KBM-7 (cell line): ENCODE data around the gene ZNF77.
"Not testable (repeated sequence)": the region's sequence is repeated elsewhere in the genome, so short reads cannot be mapped to it uniquely, and the experiment has no call there.

ENCODE experiments used
- DNase-seq: peaks from one replicate; pipeline ENCODE4 v3.0.0-alpha.2; 2015
- in situ Hi-C: fragments of 300-500 bp; cut with MboI; formaldehyde crosslinking; loops from 2 replicates; pipeline ENCODE4 v1.14.3; 2020; ENCODE audit warnings: low sequenced_read_pairs, low pct_unique_long_range_greater_than_20kb, mixed read lengths

Gene ZNF77

DNA sequence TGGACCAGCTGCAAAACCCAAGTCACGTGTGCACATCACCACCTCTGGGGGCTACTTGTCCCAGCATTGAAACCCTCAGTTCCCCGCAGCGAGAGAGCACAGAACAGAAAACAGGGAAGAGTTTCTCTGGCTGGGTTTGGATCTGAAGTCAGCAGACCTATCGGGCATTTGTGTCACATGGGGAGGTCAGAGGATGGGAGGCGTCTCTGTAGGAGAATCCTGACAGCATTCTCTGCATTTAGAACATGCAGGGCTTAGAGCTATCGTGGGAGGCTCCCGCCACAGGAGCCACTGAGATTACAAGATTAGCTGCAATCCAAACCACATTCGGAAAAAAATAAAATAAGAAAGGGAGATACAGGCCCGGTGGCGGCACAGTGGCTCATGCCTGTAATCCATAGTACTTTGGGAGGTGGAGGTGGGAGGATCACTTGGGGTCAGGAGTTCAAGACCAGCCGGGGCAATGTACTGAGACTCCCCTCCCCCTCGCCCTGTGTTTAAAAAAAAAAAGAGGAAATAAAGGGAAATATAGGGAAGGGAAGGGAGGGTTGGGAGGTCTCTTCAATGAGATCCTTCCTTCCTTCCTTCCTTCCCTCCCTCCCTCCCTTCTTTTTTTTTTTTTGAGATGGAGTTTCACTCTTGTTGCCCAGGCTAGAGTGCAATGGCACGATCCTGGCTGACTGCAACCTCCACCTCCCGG lies 29.7 kb upstream of the ZNF77 start:
- peak; percentile 96 for DNase-seq
- in situ Hi-C loops: no loop called here

GRCh38 chr19:2973229-2973628 lies 28.5 kb upstream of the ZNF77 start:
- in situ Hi-C loops: no loop called here
- no peak for DNase-seq

DNA sequence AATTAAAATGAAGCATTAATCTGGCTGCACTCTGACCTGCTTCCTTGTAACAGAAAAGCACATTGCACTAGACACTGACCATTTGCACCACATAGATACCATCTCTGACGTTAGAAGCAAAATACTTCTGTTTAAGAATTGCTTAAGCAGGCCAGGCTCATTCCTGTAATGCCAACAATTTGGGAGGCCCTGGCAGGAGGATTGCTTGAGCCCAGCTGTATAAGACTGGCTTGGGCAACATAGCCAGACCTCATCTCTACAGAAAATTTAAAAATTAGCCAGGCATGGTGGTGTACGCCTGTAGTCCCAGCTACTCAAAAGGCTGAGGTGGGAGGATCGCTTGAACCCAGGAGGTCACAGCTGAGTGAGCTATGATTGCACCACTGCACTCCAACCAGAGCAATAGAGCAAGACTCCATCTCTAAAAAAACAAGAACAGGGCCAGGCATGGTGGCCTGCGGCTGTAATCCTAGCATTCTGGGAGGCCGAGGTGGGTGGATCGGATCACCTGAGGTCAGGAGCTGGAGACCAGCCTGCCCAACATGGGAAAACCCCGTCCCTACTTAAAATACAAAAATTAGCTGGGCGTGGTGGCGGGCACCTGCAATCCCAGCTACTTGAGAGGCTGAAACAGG lies 25.5 kb upstream of the ZNF77 start:
- in situ Hi-C loops: no loop called here
- no peak for DNase-seq

DNA sequence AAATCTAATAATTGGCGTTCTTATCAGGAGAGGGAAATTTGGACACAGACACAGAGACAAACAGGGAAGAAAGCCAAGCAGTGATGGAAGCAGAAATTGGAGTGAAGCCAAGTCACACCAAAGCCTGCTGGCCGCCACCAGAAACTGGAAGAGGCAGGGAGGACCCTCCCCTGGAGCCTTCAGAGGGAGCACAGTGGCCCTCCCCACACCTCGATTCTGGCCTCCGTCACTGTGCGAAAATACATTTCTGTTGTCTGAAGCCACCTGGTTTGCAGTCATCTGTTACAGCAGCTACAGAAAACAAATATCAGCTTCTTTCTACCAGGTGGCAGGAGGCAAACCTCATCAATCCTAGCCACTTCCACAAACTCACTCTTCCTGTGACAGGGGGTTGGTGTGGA lies 24.3 kb upstream of the ZNF77 start:
- DNase-seq: peak; percentile 36
- in situ Hi-C loops: no loop called here

- in situ Hi-C loops: no loop called here
- no peak for DNase-seq
These were observed 23.2 kb upstream of the ZNF77 start for GRCh38 chr19:2967972-2968371.

DNA sequence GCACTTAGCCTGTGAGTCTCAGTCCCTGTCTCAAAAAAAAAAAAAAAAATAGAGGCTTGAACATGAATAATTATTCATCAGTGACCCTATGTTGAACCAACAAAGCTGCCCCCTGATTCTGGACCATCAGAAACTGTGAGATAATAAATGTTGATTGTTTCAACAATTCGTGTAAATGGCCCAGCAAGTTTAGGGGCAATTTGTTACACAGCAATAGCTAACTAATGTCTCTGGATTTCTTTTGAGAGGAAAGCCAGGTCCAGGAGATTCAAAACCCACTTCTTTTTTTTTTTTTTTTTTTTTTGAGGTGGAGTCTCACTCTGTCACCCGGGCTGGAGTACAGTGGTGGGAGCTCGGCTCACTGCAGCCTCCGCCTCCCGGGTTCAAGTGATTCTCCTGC lies 20.1 kb upstream of the ZNF77 start:
- no peak for DNase-seq
- in situ Hi-C loops: no loop called here

DNA sequence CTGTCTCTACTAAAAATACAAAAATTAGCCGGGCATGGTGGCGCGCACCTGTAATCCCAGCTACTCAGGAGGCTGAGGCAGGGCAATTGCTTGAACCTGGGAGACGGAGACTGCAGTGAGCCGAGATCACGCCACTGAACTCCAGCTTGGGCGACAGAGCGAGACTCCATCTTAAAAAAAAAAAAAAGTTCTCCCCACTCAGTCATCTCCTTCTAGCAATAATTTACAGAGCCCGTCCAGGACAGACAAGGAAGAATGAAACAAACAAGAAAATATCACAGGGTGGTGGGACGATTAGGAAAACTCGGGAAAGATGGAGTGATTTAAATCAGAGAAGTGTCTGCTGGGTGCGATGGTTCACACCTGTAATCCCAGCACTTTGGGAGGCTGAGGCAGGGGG lies 18.9 kb upstream of the ZNF77 start:
- DNase-seq, in situ Hi-C loops: not testable (repeated sequence)

DNA sequence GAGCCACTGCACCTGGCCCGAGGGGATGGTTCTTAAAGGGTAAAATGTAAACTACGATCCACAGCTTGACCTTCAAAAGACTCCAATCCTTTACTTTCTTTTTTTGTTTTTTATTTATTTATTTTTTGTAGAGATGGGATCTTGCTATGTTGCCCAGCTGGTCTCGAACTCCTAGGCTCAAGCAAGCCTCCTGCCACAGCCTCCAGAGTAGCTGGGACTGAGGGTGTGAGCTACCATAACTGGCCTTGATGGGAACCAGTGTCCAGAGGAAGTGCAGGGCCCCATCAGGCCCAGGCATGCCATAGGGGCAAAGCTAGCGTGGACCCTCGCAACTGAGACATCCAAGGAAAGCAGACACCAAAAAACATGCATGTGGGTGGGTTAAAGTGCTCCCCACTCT lies 18.4 kb upstream of the ZNF77 start:
- in situ Hi-C loops: no loop called here

DNA sequence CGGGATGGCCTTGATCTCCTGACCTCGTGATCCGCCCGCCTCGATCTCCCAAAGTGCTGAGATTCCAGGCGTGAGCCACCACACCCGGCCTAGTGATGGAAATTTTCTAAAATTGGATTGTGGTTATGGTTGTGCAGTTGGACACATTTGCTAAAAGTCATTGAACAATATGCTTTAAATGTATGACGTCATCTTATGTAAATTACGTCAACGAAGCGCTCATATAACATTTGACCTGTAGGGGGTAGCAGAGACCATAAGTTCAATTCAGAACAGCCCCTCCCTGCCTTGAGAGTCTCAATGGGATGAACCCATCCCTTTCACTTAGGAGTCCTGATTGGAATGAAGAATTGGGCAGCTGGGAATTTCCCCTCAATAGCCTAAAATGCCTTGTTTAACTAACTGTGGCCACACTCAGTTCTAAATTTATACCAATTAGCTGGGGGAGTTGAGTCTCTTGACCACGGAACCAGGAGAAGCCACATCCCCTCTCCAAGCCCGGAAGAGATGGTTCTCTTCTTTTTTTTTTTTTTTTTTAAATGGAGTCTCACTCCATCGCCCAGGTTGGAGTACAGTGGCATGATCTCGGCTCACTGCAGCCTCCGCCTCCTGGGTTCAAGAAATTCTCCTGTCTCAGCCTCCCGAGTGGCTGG lies 17.4 kb upstream of the ZNF77 start:
- DNase-seq: peak; percentile 87
- in situ Hi-C loops: no loop called here

More for the DNA sequence above, 18.4 kb upstream of the ZNF77 start:
- DNase-seq: no peak

GRCh38 chr19:2960120-2960519 lies 15.3 kb upstream of the ZNF77 start:
- in situ Hi-C loops: no loop called here
- DNase-seq: no peak

DNA sequence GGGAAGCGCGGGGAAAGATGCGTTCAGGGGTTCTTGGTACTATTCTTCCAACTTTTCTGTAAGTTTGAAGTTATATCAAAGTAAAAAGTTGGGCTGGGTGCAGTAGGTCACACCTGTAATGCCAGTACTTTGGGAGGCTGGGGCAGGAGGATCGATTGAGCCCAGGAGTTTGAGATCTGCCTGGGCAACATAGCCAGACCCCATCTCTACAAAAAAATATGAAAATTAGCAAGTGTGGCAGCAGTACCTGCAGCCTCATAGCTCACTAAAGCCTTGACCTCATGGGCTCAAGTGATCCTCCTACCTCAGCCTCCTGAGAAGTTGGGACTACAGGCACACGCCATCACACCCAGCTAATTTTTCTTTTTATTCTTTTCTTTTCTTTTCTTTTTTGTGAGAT lies 12.4 kb upstream of the ZNF77 start:
- DNase-seq: no peak
- in situ Hi-C loops: no loop called here

- in situ Hi-C loops: no loop called here
- DNase-seq: no peak
These were observed 8.2 kb upstream of the ZNF77 start for GRCh38 chr19:2952953-2953481.

- in situ Hi-C loops: no loop called here
- DNase-seq: peak; percentile 99
These were observed 5.7 kb upstream of the ZNF77 start for GRCh38 chr19:2950286-2951124.

GRCh38 chr19:2949939-2950285 lies 5.1 kb upstream of the ZNF77 start:
- peak; percentile 91 for DNase-seq
- in situ Hi-C loops: no loop called here

DNA sequence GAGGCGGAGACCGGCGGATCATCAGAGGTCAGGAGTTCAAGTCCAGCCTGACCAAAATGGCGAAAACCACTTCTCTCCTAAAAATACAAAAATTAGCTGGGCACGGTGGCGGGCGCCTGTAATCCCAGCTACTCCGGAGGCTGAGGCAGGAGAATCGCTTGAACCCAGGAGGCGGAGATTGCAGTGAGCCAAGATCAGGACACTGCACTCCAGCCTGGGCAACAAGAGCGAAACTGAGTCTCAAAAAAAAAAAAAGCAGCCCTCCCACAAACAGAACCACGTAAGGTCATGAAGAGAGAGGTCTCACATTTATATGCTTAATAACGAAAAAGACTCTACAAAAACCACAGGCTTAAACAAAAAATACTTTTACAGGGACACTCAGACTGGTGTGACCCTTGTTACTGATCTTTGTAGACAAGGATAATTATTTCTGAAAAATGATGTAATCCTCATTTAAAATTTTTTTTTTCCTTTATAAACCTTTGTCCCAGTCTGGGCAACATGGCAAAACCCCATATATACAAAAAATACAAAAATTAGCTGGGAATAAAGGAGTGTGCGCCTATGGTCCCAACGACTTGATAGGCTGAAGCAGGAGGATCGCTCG lies 909 bp upstream of the ZNF77 start:
- in situ Hi-C loops: no loop called here
- no peak for DNase-seq

DNA sequence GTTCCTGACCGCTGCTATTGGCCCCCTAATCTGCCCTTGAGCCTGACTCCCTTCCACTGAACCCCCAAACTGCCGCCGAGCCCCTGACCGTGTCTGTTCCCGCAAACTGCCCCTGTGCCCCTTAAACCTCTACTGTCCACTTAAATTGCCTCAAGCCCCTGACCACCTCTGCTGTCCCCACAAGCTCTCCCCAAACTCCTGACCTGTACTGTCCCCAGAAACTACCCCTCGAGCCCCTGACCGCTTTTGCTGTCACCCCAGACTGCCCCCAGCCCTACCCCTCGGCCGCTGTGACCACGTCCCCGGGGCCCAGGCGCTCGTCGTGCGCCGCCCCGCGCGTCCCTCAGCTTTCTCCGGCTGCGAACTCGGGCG lies 382 bp downstream of the ZNF77 start:
- in situ Hi-C loops: no loop called here
- no peak for DNase-seq

- in situ Hi-C loops: no loop called here
- DNase-seq: no peak
These were observed 1.7 kb downstream of the ZNF77 start for GRCh38 chr19:2942928-2943640.

DNA sequence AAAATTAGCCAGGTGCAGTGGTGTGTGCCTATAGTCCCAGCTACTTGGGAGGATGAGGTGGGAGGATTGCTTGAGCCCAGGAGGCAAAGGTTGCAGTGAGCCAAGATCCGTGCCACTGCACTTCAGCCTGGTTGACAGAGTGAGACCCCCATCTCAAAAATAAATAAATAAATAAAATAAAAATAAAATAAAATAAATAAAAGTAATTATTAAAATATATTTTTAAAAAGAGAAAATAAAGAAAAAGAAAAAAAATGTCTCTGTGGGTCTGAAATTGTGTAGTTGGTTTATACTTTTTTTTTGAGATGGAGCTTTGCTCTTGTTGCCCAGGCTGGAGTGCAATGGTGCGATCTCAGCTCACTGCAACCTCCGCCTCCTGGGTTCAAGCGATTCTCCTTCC lies 8.9 kb downstream of the ZNF77 start:
- in situ Hi-C loops, DNase-seq: not testable (repeated sequence)

DNA sequence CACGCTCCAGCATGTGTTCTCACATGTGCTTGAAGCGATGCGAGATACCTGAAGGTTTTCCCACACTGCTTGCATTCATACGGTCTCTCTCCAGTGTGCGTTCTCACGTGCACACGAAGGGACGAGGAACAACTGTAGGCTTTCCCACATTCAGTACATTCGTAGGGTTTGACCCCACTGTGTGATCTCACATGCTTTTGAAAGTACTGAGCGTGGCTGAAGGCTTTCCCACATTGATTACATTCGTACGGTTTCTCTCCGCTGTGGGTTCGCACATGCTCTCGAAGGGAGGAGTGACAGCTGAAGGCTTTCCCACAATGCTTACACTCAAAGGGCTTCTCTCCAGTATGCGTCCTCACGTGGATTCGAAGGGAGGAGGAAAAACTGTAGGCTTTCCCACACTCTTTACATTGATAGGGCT lies 11.3 kb downstream of the ZNF77 start:
- DNase-seq: no peak
- in situ Hi-C loops: no loop called here
